ENCODE data around the gene HBE1. TPM values are rescaled to one million over a fixed set of nuclear protein-coding genes. Genes with fewer than 3 reads are reported as not detected.

HBE1 gene
- total and polyA plus RNA-seq, 7 donors, result not detected

- WGBS, 2 donors, result 85 to 89% methylated on average over 4 of the region's 4 CpGs
- no peak overlapping the region for H3K4me3 ChIP-seq
- intact Hi-C loops (cut with DNase I), result no loop called here
Observed at GRCh38 chr11:5285703-5286340, 16.1 kb upstream of the HBE1 start.

DNA sequence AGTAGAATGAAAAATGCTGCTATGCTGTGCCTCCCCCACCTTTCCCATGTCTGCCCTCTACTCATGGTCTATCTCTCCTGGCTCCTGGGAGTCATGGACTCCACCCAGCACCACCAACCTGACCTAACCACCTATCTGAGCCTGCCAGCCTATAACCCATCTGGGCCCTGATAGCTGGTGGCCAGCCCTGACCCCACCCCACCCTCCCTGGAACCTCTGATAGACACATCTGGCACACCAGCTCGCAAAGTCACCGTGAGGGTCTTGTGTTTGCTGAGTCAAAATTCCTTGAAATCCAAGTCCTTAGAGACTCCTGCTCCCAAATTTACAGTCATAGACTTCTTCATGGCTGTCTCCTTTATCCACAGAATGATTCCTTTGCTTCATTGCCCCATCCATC, 14.9 kb upstream of the HBE1 start:
- Histone ChIP-seq H3K36me3 (no peaks in the 10 kb centered on the region), H3K27me3 (no peaks in the 10 kb centered on the region), H3K27ac (no peak overlapping the region), H3K9me3 (no peaks in the 10 kb centered on the region), H3K4me1 (peaks cover 0 to 7% (median 0%) of the 10 kb centered on the region in 4 donors), H3K4me3 (no peak overlapping the region)
- intact Hi-C loops (cut with DNase I), result no loop called here
- no peak for TF ChIP-seq POLR2AphosphoS5 (IDR thresholded peaks at IDR 0.05)
- no peak for TF ChIP-seq EP300 (IDR thresholded peaks at IDR 0.05)
- no peak for TF ChIP-seq POLR2A (IDR thresholded peaks at IDR 0.05)
- DNase-seq, result no peak
- WGBS, 2 donors, result 75 to 76% methylated on average over 2 of the region's 2 CpGs

More at GRCh38 chr11:5285703-5286340, 16.1 kb upstream of the HBE1 start:
- no peaks in the 10 kb centered on the region for H3K36me3 ChIP-seq
- TF ChIP-seq EP300 (IDR thresholded peaks at IDR 0.05) (no peak), POLR2AphosphoS5 (IDR thresholded peaks at IDR 0.05) (no peak), POLR2A (IDR thresholded peaks at IDR 0.05) (no peak)
- TF ChIP-seq, protein P1, sequence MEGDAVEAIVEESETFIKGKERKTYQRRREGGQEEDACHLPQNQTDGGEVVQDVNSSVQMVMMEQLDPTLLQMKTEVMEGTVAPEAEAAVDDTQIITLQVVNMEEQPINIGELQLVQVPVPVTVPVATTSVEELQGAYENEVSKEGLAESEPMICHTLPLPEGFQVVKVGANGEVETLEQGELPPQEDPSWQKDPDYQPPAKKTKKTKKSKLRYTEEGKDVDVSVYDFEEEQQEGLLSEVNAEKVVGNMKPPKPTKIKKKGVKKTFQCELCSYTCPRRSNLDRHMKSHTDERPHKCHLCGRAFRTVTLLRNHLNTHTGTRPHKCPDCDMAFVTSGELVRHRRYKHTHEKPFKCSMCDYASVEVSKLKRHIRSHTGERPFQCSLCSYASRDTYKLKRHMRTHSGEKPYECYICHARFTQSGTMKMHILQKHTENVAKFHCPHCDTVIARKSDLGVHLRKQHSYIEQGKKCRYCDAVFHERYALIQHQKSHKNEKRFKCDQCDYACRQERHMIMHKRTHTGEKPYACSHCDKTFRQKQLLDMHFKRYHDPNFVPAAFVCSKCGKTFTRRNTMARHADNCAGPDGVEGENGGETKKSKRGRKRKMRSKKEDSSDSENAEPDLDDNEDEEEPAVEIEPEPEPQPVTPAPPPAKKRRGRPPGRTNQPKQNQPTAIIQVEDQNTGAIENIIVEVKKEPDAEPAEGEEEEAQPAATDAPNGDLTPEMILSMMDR (IDR thresholded peaks at IDR 0.05), result no peak
- H3K27me3 ChIP-seq, result no peaks in the 10 kb centered on the region
- H3K27ac ChIP-seq, result no peak overlapping the region
- DNase-seq, result no peak
- H3K4me1 ChIP-seq, result peaks cover 0 to 4% (median 0%) of the 10 kb centered on the region in 4 donors
- H3K9me3 ChIP-seq, result no peaks in the 10 kb centered on the region

- 39 to 86% methylated on average over 1 of the region's 1 CpG for WGBS, 2 donors
- no peaks in the 10 kb centered on the region for H3K27me3 ChIP-seq
- no peak for DNase-seq
- intact Hi-C loops (cut with DNase I), result no loop called here
- TF ChIP-seq POLR2A (IDR thresholded peaks at IDR 0.05), result no peak
- no peak for TF ChIP-seq EP300 (IDR thresholded peaks at IDR 0.05)
- no peaks in the 10 kb centered on the region for H3K9me3 ChIP-seq
- H3K27ac ChIP-seq, result no peak overlapping the region
- H3K4me3 ChIP-seq, result no peak overlapping the region
- H3K4me1 ChIP-seq, result peaks cover 0 to 7% (median 0%) of the 10 kb centered on the region in 4 donors
- no peaks in the 10 kb centered on the region for H3K36me3 ChIP-seq
Observed at GRCh38 chr11:5283882-5284281, 14.1 kb upstream of the HBE1 start.

DNA sequence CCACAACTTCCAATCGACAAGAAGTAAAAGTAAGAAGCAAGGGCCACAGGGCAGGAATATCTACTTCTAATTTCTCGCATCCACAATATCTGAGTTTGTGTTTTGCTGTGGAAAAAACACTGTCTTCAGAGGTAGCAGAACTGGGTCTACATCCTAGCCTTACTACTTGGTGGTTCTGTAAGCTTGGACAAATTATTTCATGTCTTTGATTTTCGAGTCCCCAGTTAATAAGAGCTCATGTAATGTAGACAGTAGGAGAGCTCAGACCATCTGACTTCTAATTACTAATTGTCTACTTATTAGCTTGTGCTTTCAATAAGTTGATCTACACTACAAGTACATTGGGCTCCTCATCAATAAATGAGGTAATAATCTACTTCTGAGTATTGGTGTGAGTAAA, 13.3 kb upstream of the HBE1 start:
- Histone ChIP-seq H3K4me3 (no peak overlapping the region), H3K9me3 (no peaks in the 10 kb centered on the region), H3K27me3 (no peaks in the 10 kb centered on the region), H3K4me1 (peaks cover 0 to 7% (median 0%) of the 10 kb centered on the region in 4 donors), H3K36me3 (no peaks in the 10 kb centered on the region), H3K27ac (no peak overlapping the region)
- DNase-seq, result no peak
- intact Hi-C loops (cut with DNase I), result no loop called here
- TF ChIP-seq POLR2AphosphoS5 (IDR thresholded peaks at IDR 0.05), result no peak
- TF ChIP-seq, protein P1 (IDR thresholded peaks at IDR 0.05), result no peak
- TF ChIP-seq POLR2A (IDR thresholded peaks at IDR 0.05), result no peak
- TF ChIP-seq EP300 (IDR thresholded peaks at IDR 0.05), result no peak
- 64 to 86% methylated on average over 3 of the region's 3 CpGs for WGBS, 2 donors

- TF ChIP-seq POLR2A (IDR thresholded peaks at IDR 0.05), result no peak
- TF ChIP-seq POLR2AphosphoS5 (IDR thresholded peaks at IDR 0.05), result no peak
- TF ChIP-seq, protein P1 (IDR thresholded peaks at IDR 0.05), result no peak
- TF ChIP-seq EP300 (IDR thresholded peaks at IDR 0.05), result no peak
- Histone ChIP-seq H3K27me3 (no peaks in the 10 kb centered on the region), H3K9me3 (no peaks in the 10 kb centered on the region), H3K4me1 (peaks cover 0 to 7% (median 0%) of the 10 kb centered on the region in 4 donors), H3K27ac (no peak overlapping the region), H3K36me3 (no peaks in the 10 kb centered on the region), H3K4me3 (no peak overlapping the region)
- 44 to 51% methylated on average over 2 of the region's 2 CpGs for WGBS, 2 donors
- intact Hi-C loops (cut with DNase I), result no loop called here
- DNase-seq, result no peak
Observed at GRCh38 chr11:5282628-5283027, 12.9 kb upstream of the HBE1 start.

DNA sequence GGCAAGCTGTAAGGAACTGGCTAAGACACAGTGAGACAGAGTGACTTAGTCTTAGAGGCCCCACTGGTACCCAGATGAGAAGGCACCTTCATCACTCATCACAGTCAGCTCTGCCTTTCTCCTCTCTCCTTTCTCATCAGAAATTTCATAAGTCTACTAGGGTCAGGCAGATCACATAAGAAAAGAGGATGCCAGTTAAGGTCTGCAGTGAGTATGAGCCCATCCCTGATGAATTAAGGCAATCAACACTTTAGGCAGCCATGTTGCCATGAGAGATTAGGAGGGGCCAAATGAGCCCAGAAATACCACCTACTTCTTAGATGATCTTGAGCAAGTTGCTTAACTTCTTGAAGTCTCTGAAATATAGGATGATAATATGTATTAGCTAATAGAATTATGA, 11.9 kb upstream of the HBE1 start:
- no peak for DNase-seq
- TF ChIP-seq, protein P1 (IDR thresholded peaks at IDR 0.05), result no peak
- TF ChIP-seq EP300 (IDR thresholded peaks at IDR 0.05) (no peak), POLR2A (IDR thresholded peaks at IDR 0.05) (no peak), POLR2AphosphoS5 (IDR thresholded peaks at IDR 0.05) (no peak)
- no peaks in the 10 kb centered on the region for H3K9me3 ChIP-seq
- H3K36me3 ChIP-seq, result no peaks in the 10 kb centered on the region
- H3K27ac ChIP-seq, result no peak overlapping the region
- no peaks in the 10 kb centered on the region for H3K27me3 ChIP-seq
- peaks cover 0 to 7% (median 0%) of the 10 kb centered on the region in 4 donors for H3K4me1 ChIP-seq
- no peak overlapping the region for H3K4me3 ChIP-seq
- intact Hi-C loops (cut with DNase I), result no loop called here

All from sigmoid colon (tissue), 7 donors.